Right cardiac atrium (tissue), 5 donors: ENCODE results near the gene HIPK4. TPM values are rescaled to one million over a fixed set of nuclear protein-coding genes. Genes with fewer than 3 reads are reported as not detected.
"Not testable (repeated sequence)": the region's sequence is repeated elsewhere in the genome, so short reads cannot be mapped to it uniquely, and the experiment has no call there.

Source experiments
- ATAC-seq, 2 donors: fragments of 200-7000 bp; cut with Tn5 transposase; one replicate each; pipeline versions ENCODE4 v1.8.0 to v1.9.1; 2020; ENCODE audit warnings: moderate library complexity in 2 of 2, mild to moderate bottlenecking in 1 of 2
- DNase-seq, 3 donors: peaks; one replicate each; pipeline ENCODE4 v3.0.0-alpha.2; 2020
- H3K27ac ChIP-seq: one replicate; pipeline ENCODE4 v1.5.1; 2013; ENCODE audit warnings: mild to moderate bottlenecking, low read length, control low read depth, moderate library complexity
- H3K27me3 ChIP-seq: one replicate; pipeline ENCODE4 v1.6.1; 2013; ENCODE audit not compliant: control insufficient read depth, insufficient read depth
- H3K4me1 ChIP-seq: one replicate; pipeline ENCODE4 v1.6.1; 2013; ENCODE audit warnings: low read length; ENCODE audit not compliant: control insufficient read depth, insufficient read depth
- H3K4me3 ChIP-seq: one replicate; pipeline ENCODE4 v1.5.1; 2013; ENCODE audit warnings: low read length, control low read depth
- H3K9me3 ChIP-seq: one replicate; pipeline ENCODE4 v1.6.1; 2013; ENCODE audit warnings: low read length; ENCODE audit not compliant: control insufficient read depth
- WGBS: extraction: QIAGEN DNeasy Blood & Tissue Kit; methylation state at CpG from one replicate; pipeline ENCODE4 v1.1.7; 2013; 5-methylcytosine and 5-hydroxymethylcytosine counted together
- intact Hi-C, 4 donors: fragments of 100-400 bp; cut with DNase I; formaldehyde crosslinking; loops; one replicate each; pipeline versions ENCODE4 v1.11.0 to v1.14.0; 2022 to 2023
- long read RNA-seq, 4 donors: library from polyadenylated mRNA; unstranded; transcript quantifications; one replicate each; pipeline ENCODE4 v2.0.0, GENCODE V29; 2020 to 2021
- polyA plus RNA-seq: library from polyadenylated mRNA; stranded (reverse); fragments of 200-250 nt; gene quantifications from one replicate; pipeline ENCODE4 v1.2.3, GENCODE V29; 2013
- total RNA-seq, 4 donors: library from RNA; stranded (reverse); fragmentation: NEBNext Ultra II Directional; extraction: Animal tissue kit (Norgen Biotek cat#: 25700); gene quantifications; one replicate each; pipeline ENCODE4 v1.2.1, GENCODE V29; 2021
- donor health status: healthy with polysubstance abuse.
- donor health status: DM: no; HTN: yes; CAD: no.
- donor health status: DM: no; HTN: no; CAD: no.
- donor health status: DM: no; HTN: yes; CAD: no; lungs with severe emphysema.
- donor health status: DM: yes; HTN: yes; CAD: no.

Gene HIPK4
- total RNA-seq, result under 1 TPM in 1 of 4 donors, not detected in 3; 0.11 TPM
- polyA plus RNA-seq, result 0.05 TPM
- long read RNA-seq, donor 1, partial matches to known transcripts, result 0 of 2 reads
- long read RNA-seq, donor 1, other reads (novel, unspliced or antisense), result 2 of 2 reads
- long read RNA-seq, donor 2, result 0 reads
- long read RNA-seq, donor 3, partial matches to known transcripts, result 0 of 1 reads
- long read RNA-seq, donor 3, other reads (novel, unspliced or antisense), result 1 of 1 reads
- long read RNA-seq, donor 4, result 0 reads

GRCh38 chr19:40390084-40390742 lies at the start of gene HIPK4:
HIPK4 (minus strand) TSS chr19:40390181; CDS start chr19:40389902, 279 bp downstream.
- H3K4me3 ChIP-seq, result no peak within 1 kb of the TSS
- 86% methylated on average over 10 of the region's 10 CpGs for WGBS
- no peaks in the 10 kb centered on the region for H3K4me1 ChIP-seq
- H3K27ac ChIP-seq, result no peak within 1 kb of the TSS
- intact Hi-C loops, result no loop called here
- H3K27me3 ChIP-seq, result no peaks in the 10 kb centered on the region
- DNase-seq (peak in 1 of 3 donors; percentile 19), ATAC-seq (no peak)
- no peaks in the 10 kb centered on the region for H3K9me3 ChIP-seq

GRCh38 chr19:40438284-40438683 lies 48.3 kb upstream of the HIPK4 start:
- no peak overlapping the region for H3K4me3 ChIP-seq
- H3K4me1 ChIP-seq, result peaks cover 3% of the 10 kb centered on the region
- ATAC-seq (no peak), DNase-seq (no peak)
- no peak overlapping the region for H3K27ac ChIP-seq
- intact Hi-C loops, result no loop called here
- no peaks in the 10 kb centered on the region for H3K9me3 ChIP-seq
- 94% methylated on average over 3 of the region's 3 CpGs for WGBS
- no peaks in the 10 kb centered on the region for H3K27me3 ChIP-seq

- Histone ChIP-seq H3K4me1 (no peaks in the 10 kb centered on the region), H3K4me3 (peak overlapping the region; percentile 88), H3K9me3 (no peaks in the 10 kb centered on the region), H3K27ac (peak overlapping the region; percentile 100), H3K27me3 (no peaks in the 10 kb centered on the region)
- DNase-seq (peak; percentile 93 to 98 (median 95)), ATAC-seq (peak; percentile 98 to 99)
- intact Hi-C loops, result no loop called here
- 1% methylated on average over 50 of the region's 50 CpGs for WGBS
Observed at GRCh38 chr19:40433391-40434216, 43.6 kb upstream of the HIPK4 start.

GRCh38 chr19:40432760-40433159 lies 42.8 kb upstream of the HIPK4 start:
- H3K4me1 ChIP-seq, intact Hi-C loops, H3K27me3 ChIP-seq, DNase-seq, ATAC-seq, H3K9me3 ChIP-seq: not testable (repeated sequence)
- Histone ChIP-seq H3K4me3 (peak overlapping the region; percentile 88), H3K27ac (peak overlapping the region; percentile 100)
- 37% methylated on average over 7 of the region's 7 CpGs for WGBS

- intact Hi-C loops, result no loop called here
- H3K4me1 ChIP-seq, result no peaks in the 10 kb centered on the region
- 96% methylated on average over 3 of the region's 3 CpGs for WGBS
- no peaks in the 10 kb centered on the region for H3K27me3 ChIP-seq
- no peak overlapping the region for H3K4me3 ChIP-seq
- H3K27ac ChIP-seq, result no peak overlapping the region
- DNase-seq, result no peak
- ATAC-seq, result no peak
- H3K9me3 ChIP-seq, result no peaks in the 10 kb centered on the region
Observed at GRCh38 chr19:40431698-40432097, 41.7 kb upstream of the HIPK4 start.

GRCh38 chr19:40430242-40430641 lies 40.3 kb upstream of the HIPK4 start:
- ATAC-seq, H3K4me3 ChIP-seq, H3K27ac ChIP-seq, intact Hi-C loops, H3K9me3 ChIP-seq, H3K27me3 ChIP-seq, H3K4me1 ChIP-seq: not testable (repeated sequence)
- peak in 1 of 3 donors; percentile 8 for DNase-seq
- 97% methylated on average over 10 of the region's 10 CpGs for WGBS

GRCh38 chr19:40428197-40428596 lies 38.2 kb upstream of the HIPK4 start:
- ATAC-seq, H3K9me3 ChIP-seq, intact Hi-C loops, H3K27me3 ChIP-seq, H3K27ac ChIP-seq, H3K4me1 ChIP-seq, H3K4me3 ChIP-seq: not testable (repeated sequence)
- peak in 1 of 3 donors; percentile 2 for DNase-seq
- 95% methylated on average over 7 of the region's 7 CpGs for WGBS

GRCh38 chr19:40425450-40426287 lies 35.7 kb upstream of the HIPK4 start, which contains the start of gene SERTAD1:
SERTAD1 (minus strand) TSS chr19:40425992; CDS start chr19:40423546, 2,446 bp downstream.
- Histone ChIP-seq H3K9me3 (no peaks in the 10 kb centered on the region), H3K27ac (peak within 1 kb of the TSS; percentile 99), H3K27me3 (no peaks in the 10 kb centered on the region), H3K4me3 (peak within 1 kb of the TSS; percentile 97), H3K4me1 (no peaks in the 10 kb centered on the region)
- WGBS, result under 1% methylated on average over 75 of the region's 75 CpGs
- peak; percentile 99 to 100 (median 100) for DNase-seq
- ATAC-seq, result peak; percentile 94 to 95
- intact Hi-C loops, result no loop called here

GRCh38 chr19:40424637-40425449 lies 34.9 kb upstream of the HIPK4 start:
- Histone ChIP-seq H3K9me3 (no peaks in the 10 kb centered on the region), H3K27ac (peak overlapping the region; percentile 99), H3K4me1 (no peaks in the 10 kb centered on the region), H3K4me3 (peak overlapping the region; percentile 97), H3K27me3 (no peaks in the 10 kb centered on the region)
- under 1% methylated on average over 28 of the region's 28 CpGs for WGBS
- intact Hi-C loops, result no loop called here
- DNase-seq (peak in 2 of 3 donors; percentile 18 to 56), ATAC-seq (no peak)

GRCh38 chr19:40423938-40424337 lies 34.0 kb upstream of the HIPK4 start:
- intact Hi-C loops, result no loop called here
- ATAC-seq (no peak), DNase-seq (peak in 2 of 3 donors; percentile 29 to 32)
- Histone ChIP-seq H3K9me3 (no peaks in the 10 kb centered on the region), H3K4me1 (no peaks in the 10 kb centered on the region), H3K27me3 (no peaks in the 10 kb centered on the region), H3K27ac (no peak overlapping the region), H3K4me3 (no peak overlapping the region)
- 94% methylated on average over 6 of the region's 6 CpGs for WGBS
